Stomach (tissue), 8 donors: ENCODE measurements around the gene CCR5AS.
A peak's percentile ranks its signal among the peaks of the same experiment; 100 is the strongest.

Experiments
- DNase-seq, 2 donors: peaks; one replicate each; pipeline versions ENCODE4 v3.0.0 to v3.0.0-alpha.2; 2013 to 2019
- H3K27ac ChIP-seq, 5 donors: fragments of 200-600 bp in 4 of 5; sonication (generic) in 4 of 5; one replicate each; pipeline ENCODE4 v1.5.1; 2013 to 2019; ENCODE audit warnings: mild to moderate bottlenecking in 1 of 5, moderate library complexity in 1 of 5
- H3K27me3 ChIP-seq, 3 donors: fragments of 200-600 bp; sonication (generic); one replicate each; pipeline ENCODE4 v1.5.1; 2017 to 2019; ENCODE audit warnings: mixed run types in 1 of 3
- H3K36me3 ChIP-seq, 4 donors: fragments of 200-600 bp; sonication (generic); 1 replicate in 3 of 4; 2 replicates in 1 of 4; pipeline ENCODE4 v1.5.1; 2016 to 2019
- H3K4me1 ChIP-seq, 4 donors: fragments of 200-600 bp; sonication (generic); one replicate each; pipeline ENCODE4 v1.5.1; 2016 to 2019
- H3K4me3 ChIP-seq, 4 donors: fragments of 200-600 bp; sonication (generic) in 3 of 4; one replicate each; pipeline ENCODE4 v1.5.1; 2016 to 2019; ENCODE audit warnings: mild to moderate bottlenecking in 1 of 4
- H3K9me3 ChIP-seq, 4 donors: fragments of 200-600 bp; sonication (generic); one replicate each; pipeline ENCODE4 v1.5.1; 2016 to 2019
- CTCF ChIP-seq, 7 experiments: fragments of 450-650 bp in 4 of 7; fragments of 200-600 bp in 3 of 7; sonication (generic) in 3 of 7; IDR thresholded peaks; one replicate each; pipeline ENCODE4 v1.5.1; 2016 to 2019; ENCODE audit warnings: antibody characterized with exemption in 7 of 7, control low read depth in 2 of 7, mild to moderate bottlenecking in 1 of 7
- EP300 ChIP-seq: sonication (generic); formaldehyde crosslinking; IDR thresholded peaks from one replicate; pipeline ENCODE4 v1.6.1; 2017; ENCODE audit warnings: antibody characterized with exemption
- POLR2A ChIP-seq, 4 donors: fragments of 450-650 bp; IDR thresholded peaks; one replicate each; pipeline ENCODE4 v1.6.1; 2016; ENCODE audit warnings: antibody characterized with exemption in 4 of 4, control low read depth in 2 of 4, mild to moderate bottlenecking in 1 of 4, moderate library complexity in 1 of 4
- POLR2AphosphoS5 ChIP-seq, 3 donors: sonication (generic); formaldehyde crosslinking; IDR thresholded peaks; one replicate each; pipeline ENCODE4 v1.6.1; 2016; ENCODE audit warnings: antibody characterized with exemption in 3 of 3
- WGBS, 5 donors: extraction: QIAGEN DNeasy Blood & Tissue Kit in 3 of 5; methylation state at CpG; one replicate each; pipeline versions ENCODE4 v1.1.5 to v1.1.7; 2013 to 2018; 5-methylcytosine and 5-hydroxymethylcytosine counted together
- intact Hi-C: fragments of 100-400 bp; cut with DNase I; formaldehyde crosslinking; loops from one replicate; pipeline ENCODE4 v1.15.1; 2023; ENCODE audit warnings: low total_unique reads
- donor health status: healthy with polysubstance abuse.
- donor health status: Bipolar disorder and iron deficiency.
- donor health status: healthy.

The CCR5AS gene

GRCh38 chr3:46406788-46407611 is at the start of gene CCR5AS, which contains the start of gene CCRL2:
CCR5AS (minus strand) TSS chr3:46407066.
CCRL2 (plus strand) TSS chr3:46407259; CDS start chr3:46408080, 821 bp downstream.
- Histone ChIP-seq H3K27ac (peak within 1 kb of the TSS; percentile 80 to 90 (median 81)), H3K36me3 (peaks cover 0 to 6% (median 0%) of the 10 kb centered on the region in 4 donors), H3K9me3 (no peaks in the 10 kb centered on the region), H3K27me3 (no peaks in the 10 kb centered on the region), H3K4me3 (peak within 1 kb of the TSS; percentile 7 to 40 (median 34)), H3K4me1 (peaks cover 19 to 48% (median 37%) of the 10 kb centered on the region in 4 donors)
- DNase-seq: peak; percentile 84 to 92
- TF ChIP-seq POLR2AphosphoS5 (IDR thresholded peaks at IDR 0.05): peak in 2 of 3 donors; percentile 66 to 67
- TF ChIP-seq POLR2A (IDR thresholded peaks at IDR 0.05): no peak
- TF ChIP-seq EP300: no peak
- TF ChIP-seq CTCF (IDR thresholded peaks at IDR 0.05): no peak
- intact Hi-C loops: no loop called here
- WGBS, 5 donors: 23 to 35% (median 28%) methylated on average over 20 of the region's 20 CpGs

- no peaks in the 10 kb centered on the region for H3K4me1 ChIP-seq
- intact Hi-C loops: no loop called here
- peaks cover 0 to 11% (median 0%) of the 10 kb centered on the region in 4 donors for H3K36me3 ChIP-seq
- H3K27me3 ChIP-seq: no peaks in the 10 kb centered on the region
- 90 to 95% (median 94%) methylated on average over 12 to 14 of the region's 14 CpGs for WGBS, 5 donors
- TF ChIP-seq POLR2AphosphoS5 (IDR thresholded peaks at IDR 0.05) (no peak), POLR2A (IDR thresholded peaks at IDR 0.05) (no peak)
- no peak for DNase-seq
- H3K9me3 ChIP-seq: peaks cover 0 to 6% (median 0%) of the 10 kb centered on the region in 4 donors
- H3K4me3 ChIP-seq: no peak overlapping the region
- H3K27ac ChIP-seq: no peak overlapping the region
Observed at GRCh38 chr3:46456118-46456517, 49.3 kb upstream of the CCR5AS start.

GRCh38 chr3:46455231-46456115 is 48.6 kb upstream of the CCR5AS start:
- no peaks in the 10 kb centered on the region for H3K4me1 ChIP-seq
- no peak for DNase-seq
- TF ChIP-seq POLR2A (IDR thresholded peaks at IDR 0.05) (no peak), CTCF (IDR thresholded peaks at IDR 0.05) (no peak), EP300 (no peak), POLR2AphosphoS5 (IDR thresholded peaks at IDR 0.05) (no peak)
- no peak overlapping the region for H3K27ac ChIP-seq
- H3K36me3 ChIP-seq: peaks cover 0 to 11% (median 0%) of the 10 kb centered on the region in 4 donors
- H3K27me3 ChIP-seq: no peaks in the 10 kb centered on the region
- no peak overlapping the region for H3K4me3 ChIP-seq
- 83 to 89% (median 87%) methylated on average over 15 to 21 of the region's 21 CpGs for WGBS, 5 donors
- intact Hi-C loops: no loop called here
- no peaks in the 10 kb centered on the region for H3K9me3 ChIP-seq

DNA sequence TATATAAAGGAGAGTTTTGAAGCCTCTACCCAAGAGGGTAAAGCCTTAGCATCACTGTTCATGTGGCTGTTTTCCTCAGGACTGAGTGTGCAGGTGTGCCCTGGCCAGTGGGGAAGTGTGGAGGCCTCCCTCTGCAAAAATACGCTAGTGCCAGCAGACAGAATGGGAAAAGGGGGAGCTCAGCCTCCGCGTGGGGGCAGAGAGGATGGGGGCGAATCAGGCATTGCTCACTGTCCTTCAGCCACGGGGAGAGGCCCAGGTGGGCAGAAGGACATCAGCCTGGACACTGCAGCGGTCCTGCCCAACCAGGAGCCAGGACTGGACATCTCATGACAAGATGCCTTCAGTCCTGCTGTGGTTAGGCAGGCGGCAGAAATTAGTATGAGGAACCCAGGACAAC is 47.7 kb upstream of the CCR5AS start:
- Histone ChIP-seq H3K4me1 (no peaks in the 10 kb centered on the region), H3K4me3 (no peak overlapping the region), H3K27ac (no peak overlapping the region), H3K27me3 (no peaks in the 10 kb centered on the region), H3K9me3 (no peaks in the 10 kb centered on the region), H3K36me3 (peaks cover 0 to 12% (median 0%) of the 10 kb centered on the region in 4 donors)
- DNase-seq: no peak
- TF ChIP-seq POLR2A (IDR thresholded peaks at IDR 0.05) (no peak), CTCF (IDR thresholded peaks at IDR 0.05) (no peak), POLR2AphosphoS5 (IDR thresholded peaks at IDR 0.05) (no peak), EP300 (no peak)
- intact Hi-C loops: no loop called here
- WGBS, 5 donors: 81 to 88% (median 84%) methylated on average over 7 of the region's 7 CpGs
